SK-N-SH (cell line): ENCODE data around the gene NTM.

ENCODE experiments used
- MEF2A ChIP-seq: IDR thresholded peaks from 2 replicates; pipeline ENCODE4 v1.4.0; 2012; ENCODE audit warnings: low read depth, borderline replicate concordance
- MXI1 ChIP-seq: IDR thresholded peaks from 2 replicates; pipeline ENCODE4 v1.6.1; 2012; ENCODE audit warnings: mild to moderate bottlenecking, low read depth, low read length, improper control_type of control experiment
- POLR2AphosphoS5 ChIP-seq: IDR thresholded peaks from 2 replicates; pipeline ENCODE4 v1.6.1; 2012; ENCODE audit warnings: low read depth, low read length
- TF ChIP-seq, protein P1 (sequence below): IDR thresholded peaks from 2 replicates; pipeline ENCODE4 v1.4.0; 2012; ENCODE audit warnings: low read depth, borderline replicate concordance
- TF ChIP-seq, protein P2 (sequence below): fragments of 150-350 bp; IDR thresholded peaks from 2 replicates; pipeline ENCODE4 v1.6.1; 2017; ENCODE audit warnings: antibody characterized with exemption, low read length, low read depth, borderline replicate concordance

- TF ChIP-seq, protein P1, sequence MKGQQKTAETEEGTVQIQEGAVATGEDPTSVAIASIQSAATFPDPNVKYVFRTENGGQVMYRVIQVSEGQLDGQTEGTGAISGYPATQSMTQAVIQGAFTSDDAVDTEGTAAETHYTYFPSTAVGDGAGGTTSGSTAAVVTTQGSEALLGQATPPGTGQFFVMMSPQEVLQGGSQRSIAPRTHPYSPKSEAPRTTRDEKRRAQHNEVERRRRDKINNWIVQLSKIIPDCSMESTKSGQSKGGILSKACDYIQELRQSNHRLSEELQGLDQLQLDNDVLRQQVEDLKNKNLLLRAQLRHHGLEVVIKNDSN = no peak
- TF ChIP-seq MEF2A (no peak), MXI1 (no peak), POLR2AphosphoS5 (no peak)
- TF ChIP-seq, protein P2, sequence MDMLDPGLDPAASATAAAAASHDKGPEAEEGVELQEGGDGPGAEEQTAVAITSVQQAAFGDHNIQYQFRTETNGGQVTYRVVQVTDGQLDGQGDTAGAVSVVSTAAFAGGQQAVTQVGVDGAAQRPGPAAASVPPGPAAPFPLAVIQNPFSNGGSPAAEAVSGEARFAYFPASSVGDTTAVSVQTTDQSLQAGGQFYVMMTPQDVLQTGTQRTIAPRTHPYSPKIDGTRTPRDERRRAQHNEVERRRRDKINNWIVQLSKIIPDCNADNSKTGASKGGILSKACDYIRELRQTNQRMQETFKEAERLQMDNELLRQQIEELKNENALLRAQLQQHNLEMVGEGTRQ = no peak
Observed at GRCh38 chr11:132036220-132036619, 665.8 kb downstream of the NTM start.
